Neural cell (in vitro differentiated cells): ENCODE results near the gene FOSL1. TPM values are rescaled to one million over a fixed set of nuclear protein-coding genes. Genes with fewer than 3 reads are reported as not detected.

Source experiments
- H2AFZ ChIP-seq: fragments of 200-600, 300-800 bp; sonication (generic), shearing (Covaris generic); 2 replicates; pipeline ENCODE4 v1.6.0; 2014; ENCODE audit warnings: low read depth, mild to moderate bottlenecking, antibody characterized with exemption, low read length, moderate library complexity
- H3F3A ChIP-seq: fragments of 200-600 bp; shearing (Covaris generic); 2 replicates; pipeline ENCODE4 v1.6.1; 2016; ENCODE audit warnings: mild to moderate bottlenecking, moderate library complexity, mixed read lengths, antibody characterized with exemption, low read length; ENCODE audit not compliant: insufficient read depth, poor library complexity, severe bottlenecking
- H3K27ac ChIP-seq: fragments of 200-600, 300-800 bp; sonication (generic), shearing (Covaris generic); 2 replicates; pipeline ENCODE4 v1.5.1; 2014; ENCODE audit warnings: mild to moderate bottlenecking, low read length, moderate library complexity
- H3K27me3 ChIP-seq: fragments of 300-800, 200-600 bp; sonication (generic), shearing (Covaris generic); 2 replicates; pipeline ENCODE4 v1.6.0; 2014; ENCODE audit warnings: mild to moderate bottlenecking, low read depth, low read length, moderate library complexity; ENCODE audit not compliant: insufficient read depth
- H3K36me3 ChIP-seq: fragments of 300-800, 200-600 bp; sonication (generic), shearing (Covaris generic); 2 replicates; pipeline ENCODE4 v1.5.1; 2014; ENCODE audit warnings: mild to moderate bottlenecking, antibody characterized with exemption, low read length, moderate library complexity; ENCODE audit not compliant: insufficient read depth
- H3K4me2 ChIP-seq: fragments of 300-800, 200-600 bp; sonication (generic), shearing (Covaris generic); 2 replicates; pipeline ENCODE4 v1.6.0; 2014; ENCODE audit warnings: mild to moderate bottlenecking, low read length
- H3K4me3 ChIP-seq: fragments of 300-800, 200-600 bp; sonication (generic), shearing (Covaris generic); 2 replicates; pipeline ENCODE4 v1.5.1; 2014; ENCODE audit warnings: mild to moderate bottlenecking, low read length, moderate library complexity
- H3K79me2 ChIP-seq: fragments of 200-600 bp; shearing (Covaris generic); replicated peaks from 2 replicates; pipeline ENCODE4 v1.6.0; 2014; ENCODE audit warnings: mild to moderate bottlenecking, low read length, moderate library complexity; ENCODE audit not compliant: insufficient read depth
- H3K9ac ChIP-seq: fragments of 300-800, 200-600 bp; sonication (generic), shearing (Covaris generic); 2 replicates; pipeline ENCODE4 v1.6.1; 2016; ENCODE audit warnings: mild to moderate bottlenecking, low read length, mixed read lengths
- H3K9me2 ChIP-seq: fragments of 200-600 bp; shearing (Covaris generic); 2 replicates; pipeline ENCODE4 v1.6.1; 2016; ENCODE audit warnings: mild to moderate bottlenecking, low read length, mixed read lengths; ENCODE audit not compliant: insufficient read depth
- H3K9me3 ChIP-seq: fragments of 200-600, 300-800 bp; sonication (generic), shearing (Covaris generic); 2 replicates; pipeline ENCODE4 v1.6.1; 2016; ENCODE audit warnings: mild to moderate bottlenecking, mixed run types, low read length, moderate library complexity, mixed read lengths
- H4K20me1 ChIP-seq: fragments of 200-600 bp; shearing (Covaris generic); 2 replicates; pipeline ENCODE4 v1.6.1; 2016; ENCODE audit warnings: mild to moderate bottlenecking, mixed run types; ENCODE audit not compliant: insufficient read depth
- CTCF ChIP-seq: fragments of 450-650 bp; IDR thresholded peaks from 2 replicates; pipeline ENCODE4 v1.5.1; 2014; ENCODE audit warnings: antibody characterized with exemption, mild to moderate bottlenecking, moderate library complexity; ENCODE audit not compliant: poor library complexity, severe bottlenecking
- EP300 ChIP-seq: fragments of 450-650 bp; conservative IDR thresholded peaks from 2 replicates; pipeline ENCODE4 v1.6.1; 2014; ENCODE audit warnings: antibody characterized with exemption, mild to moderate bottlenecking, moderate library complexity; ENCODE audit not compliant: poor library complexity, severe bottlenecking
- EZH2 ChIP-seq: fragments of 200-600, 300-800 bp; shearing (Covaris generic), sonication (generic); IDR thresholded peaks from 2 replicates; pipeline ENCODE4 v1.6.1; 2014; ENCODE audit warnings: antibody characterized with exemption, low read length, borderline replicate concordance, mild to moderate bottlenecking; ENCODE audit not compliant: insufficient read depth, poor library complexity, severe bottlenecking
- MXI1 ChIP-seq: fragments of 450-650 bp; conservative IDR thresholded peaks from 2 replicates; pipeline ENCODE4 v1.6.1; 2014; ENCODE audit warnings: antibody characterized with exemption, mild to moderate bottlenecking; ENCODE audit not compliant: poor library complexity, severe bottlenecking
- POLR2AphosphoS5 ChIP-seq: IDR thresholded peaks from 2 replicates; pipeline ENCODE4 v1.6.1; 2012
- RAD21 ChIP-seq: fragments of 450-650 bp; conservative IDR thresholded peaks from 2 replicates; pipeline ENCODE4 v1.6.1; 2014; ENCODE audit warnings: antibody characterized with exemption, mild to moderate bottlenecking, moderate library complexity
- REST ChIP-seq: IDR thresholded peaks from 2 replicates; pipeline ENCODE4 v1.6.1; 2012; ENCODE audit warnings: borderline replicate concordance
- SMC3 ChIP-seq: fragments of 450-650 bp; conservative IDR thresholded peaks from 2 replicates; pipeline ENCODE4 v1.6.1; 2014; ENCODE audit warnings: antibody characterized with exemption, mild to moderate bottlenecking, moderate library complexity; ENCODE audit not compliant: poor library complexity
- TAF1 ChIP-seq: IDR thresholded peaks from 2 replicates; pipeline ENCODE4 v1.6.1; 2012; ENCODE audit warnings: low read depth
- polyA plus RNA-seq: library from polyadenylated mRNA; depleted of rRNA; stranded (reverse); fragments of >200 nt; gene quantifications from 2 replicates; pipeline ENCODE4 v1.2.3, GENCODE V29; 2014

The FOSL1 gene
- polyA plus RNA-seq, 1 donor from 2014 or later: not detected

GRCh38 chr11:65857853-65858680 lies 42.1 kb downstream of the FOSL1 start, which contains the start of gene CFL1:
Gene CFL1 (minus strand): TSS chr11:65858180. CDS start chr11:65858099, 81 bp downstream.
- peak within 1 kb of the TSS; percentile 31 for H2AFZ ChIP-seq
- H3K79me2 ChIP-seq: peaks cover 53% of the 10 kb centered on the region
- H3K27ac ChIP-seq: peak within 1 kb of the TSS; percentile 99
- no peaks in the 10 kb centered on the region for H3K9me2 ChIP-seq
- peak within 1 kb of the TSS; percentile 100 for H3K4me3 ChIP-seq
- peak within 1 kb of the TSS; percentile 91 for H3K9ac ChIP-seq
- peaks cover 44% of the 10 kb centered on the region for H4K20me1 ChIP-seq
- H3K9me3 ChIP-seq: no peaks in the 10 kb centered on the region
- H3K4me2 ChIP-seq: peak within 1 kb of the TSS; percentile 91
- peaks cover 5% of the 10 kb centered on the region for H3F3A ChIP-seq
- TF ChIP-seq TAF1 (peak; percentile 92), SMC3 (peak; percentile 26), RAD21 (peak; percentile 28), MXI1 (peak; percentile 48), EZH2 (no peak), POLR2AphosphoS5 (peak; percentile 99), EP300 (peak; percentile 73), REST (peak; percentile 85), CTCF (no peak)
- no peaks in the 10 kb centered on the region for H3K27me3 ChIP-seq
- peaks cover 5% of the 10 kb centered on the region for H3K36me3 ChIP-seq

DNA sequence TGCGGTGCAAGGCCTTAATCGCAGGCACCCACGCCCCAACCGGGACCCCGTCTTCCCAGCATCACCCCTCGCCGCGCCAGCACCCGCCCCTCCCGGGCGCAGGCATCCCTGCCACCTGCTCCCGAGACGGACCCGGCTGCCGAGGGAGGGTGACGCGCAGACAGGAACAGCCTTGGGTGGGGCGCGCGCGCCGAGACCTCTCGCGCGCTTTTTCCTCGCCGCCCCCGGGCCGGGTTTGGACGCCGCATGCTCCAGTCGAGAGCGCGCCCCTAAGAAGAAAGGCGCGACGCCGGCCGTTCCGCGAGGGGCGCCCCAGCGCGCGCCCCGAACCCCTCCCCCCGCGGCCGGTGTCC lies 42.7 kb downstream of the FOSL1 start:
- peaks cover 5% of the 10 kb centered on the region for H3K36me3 ChIP-seq

More for the DNA sequence above, 42.7 kb downstream of the FOSL1 start:
- peaks cover 53% of the 10 kb centered on the region for H3K79me2 ChIP-seq
- peaks cover 48% of the 10 kb centered on the region for H4K20me1 ChIP-seq
- H3K4me2 ChIP-seq: peak overlapping the region; percentile 90
- peaks cover 5% of the 10 kb centered on the region for H3F3A ChIP-seq
- no peaks in the 10 kb centered on the region for H3K27me3 ChIP-seq
- no peaks in the 10 kb centered on the region for H3K9me3 ChIP-seq
- H2AFZ ChIP-seq: peak overlapping the region; percentile 31
- H3K9ac ChIP-seq: peak overlapping the region; percentile 91
- no peak for TF ChIP-seq POLR2AphosphoS5
- peak; percentile 59 for TF ChIP-seq MXI1
- H3K4me3 ChIP-seq: peak overlapping the region; percentile 100
- H3K9me2 ChIP-seq: no peaks in the 10 kb centered on the region
- peak overlapping the region; percentile 99 for H3K27ac ChIP-seq
